GOT3 (cell line): ENCODE data around the gene CRYBG3.
"Not testable (repeated sequence)": the region's sequence is repeated elsewhere in the genome, so short reads cannot be mapped to it uniquely, and the experiment has no call there.

ENCODE experiments used
- DNase-seq: peaks from one replicate; lab custom pipeline; 2025; ENCODE audit warnings: mixed read lengths; lab: John Stamatoyannopoulos, UW

CRYBG3 gene

DNA sequence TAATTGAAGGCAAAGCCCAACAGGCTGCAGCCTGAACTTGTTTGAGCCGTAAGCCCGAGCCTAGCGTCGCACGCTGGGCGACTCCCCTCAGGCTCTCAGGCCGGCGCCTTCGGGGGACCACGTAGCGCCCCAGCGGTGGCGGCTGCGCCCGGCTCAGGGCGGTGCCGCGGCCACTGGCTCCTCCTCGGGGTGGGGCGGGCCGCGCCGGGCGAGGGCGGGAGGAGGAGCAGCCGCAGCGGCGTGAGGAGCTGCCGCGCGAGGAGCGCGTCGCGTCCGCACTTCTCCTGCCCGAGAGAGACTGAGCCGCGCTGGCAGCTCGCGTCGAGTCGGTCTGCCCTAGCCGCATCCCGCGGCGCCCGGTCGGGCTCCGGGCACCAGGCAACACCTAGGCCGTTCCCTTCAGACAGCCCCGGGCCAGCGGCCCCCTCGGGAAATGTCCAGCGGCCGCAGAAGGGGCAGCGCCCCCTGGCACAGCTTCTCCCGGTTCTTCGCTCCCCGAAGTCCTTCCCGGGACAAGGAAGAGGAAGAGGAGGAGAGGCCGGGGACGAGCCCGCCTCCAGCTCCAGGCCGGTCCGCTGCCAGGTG, at the start of gene CRYBG3:
Gene CRYBG3 (plus strand): TSS at position 238 of the 585 bp plus-strand sequence. CDS start 196 bp downstream, at position 434.
- peak; percentile 60 for DNase-seq

DNA sequence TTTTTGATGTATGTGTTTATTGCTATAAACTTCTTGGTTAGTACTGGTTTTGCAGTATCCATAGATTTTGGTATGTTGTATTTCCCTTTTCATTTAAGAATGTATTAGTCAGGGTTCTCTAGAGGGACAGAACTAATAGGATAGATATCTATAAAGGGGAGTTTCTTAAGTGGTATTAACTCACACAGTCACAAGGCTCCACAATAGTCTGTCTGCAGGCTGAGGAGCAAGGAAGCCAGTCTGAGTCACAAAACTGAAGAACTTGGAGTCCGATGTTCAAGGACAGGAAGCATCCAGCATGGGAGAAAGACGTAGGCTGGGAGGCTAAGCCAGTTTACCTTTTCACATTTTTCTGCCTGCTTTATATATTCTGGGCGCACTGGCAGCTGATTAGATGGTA, 48.9 kb upstream of the CRYBG3 start:
- no peak for DNase-seq

DNA sequence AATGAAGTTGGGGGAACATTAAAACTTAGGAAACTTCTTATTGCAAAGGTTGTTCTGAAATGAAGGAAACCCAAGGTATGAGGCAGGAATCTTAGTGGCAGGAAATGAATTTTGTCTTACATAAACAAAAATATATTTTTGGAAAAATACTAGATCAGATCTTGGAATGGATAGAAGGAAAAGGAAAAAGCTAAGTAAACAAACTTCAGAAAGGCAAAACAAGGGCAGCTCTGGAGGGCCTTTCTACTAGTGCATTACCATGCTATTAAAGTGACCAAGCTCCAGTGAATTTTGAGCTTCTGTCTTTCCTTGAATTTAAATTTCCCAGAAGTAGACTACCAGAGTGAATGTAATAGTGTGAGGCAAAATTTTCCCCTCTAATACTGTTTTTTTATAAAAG, 43.7 kb upstream of the CRYBG3 start:
- no peak for DNase-seq

DNA sequence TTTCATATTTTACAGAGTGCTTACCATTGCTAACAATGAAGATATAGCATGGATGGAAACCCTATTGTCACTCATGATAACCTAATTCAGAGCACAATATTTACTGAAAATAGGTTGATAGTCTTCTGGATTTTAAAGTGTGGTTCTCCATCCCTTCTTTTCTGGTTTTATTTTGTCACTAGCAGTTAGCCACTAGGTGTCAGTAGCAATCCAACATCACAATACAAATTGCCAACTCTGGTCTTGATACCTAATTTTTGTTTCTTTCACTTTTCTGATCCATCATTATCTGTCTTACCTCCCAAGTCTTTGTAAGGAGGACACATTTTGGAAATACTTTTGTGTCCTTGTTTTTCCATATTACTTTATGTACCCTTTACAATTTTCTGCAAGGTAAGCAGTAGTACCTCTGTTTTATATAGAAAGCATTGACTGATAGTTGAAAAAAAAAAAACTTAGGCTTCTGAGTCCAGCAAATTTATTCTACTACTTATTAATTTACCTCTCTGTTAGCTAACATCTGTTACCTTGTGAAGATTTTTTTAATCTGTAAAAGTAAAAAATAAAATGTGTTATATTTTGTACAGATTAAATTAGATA, 28.3 kb upstream of the CRYBG3 start:
- no peak for DNase-seq

DNA sequence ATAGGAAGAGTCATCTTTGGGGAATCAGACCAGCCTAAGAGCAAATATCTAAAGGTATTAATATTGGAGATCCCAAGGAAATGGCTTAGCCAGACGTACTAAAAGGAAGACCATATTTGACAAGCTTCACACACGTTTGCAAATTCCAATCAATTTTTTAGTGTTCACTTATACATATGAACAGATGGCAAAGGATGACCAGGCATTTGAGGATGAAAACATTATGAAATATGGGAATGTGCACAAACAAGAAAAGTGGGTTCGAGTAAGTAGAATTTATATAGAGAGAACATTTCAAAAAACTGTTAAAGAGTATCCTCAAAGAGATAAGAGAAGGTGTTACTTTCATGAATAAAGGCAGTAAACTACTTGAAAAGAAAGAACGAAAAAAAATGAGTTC, 25.9 kb upstream of the CRYBG3 start:
- no peak for DNase-seq

DNA sequence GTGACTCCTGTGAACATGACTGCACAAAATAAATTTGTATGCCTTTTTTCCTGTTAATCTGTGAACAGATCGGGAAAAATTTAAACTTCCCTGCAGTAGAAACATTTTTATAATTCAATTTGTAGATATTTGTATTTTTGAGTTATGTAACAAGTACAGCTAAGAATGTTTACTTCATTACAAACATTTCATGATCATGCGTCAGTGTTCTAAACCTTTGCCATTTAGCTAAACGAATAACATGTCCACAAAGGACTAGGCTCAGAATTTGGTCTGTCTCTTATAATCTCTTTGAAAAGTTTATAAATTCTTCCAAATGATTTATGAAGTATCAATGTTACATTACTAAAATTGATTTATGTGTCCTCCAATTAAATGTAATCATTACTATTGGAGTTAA, 17.3 kb upstream of the CRYBG3 start:
- no peak for DNase-seq

DNA sequence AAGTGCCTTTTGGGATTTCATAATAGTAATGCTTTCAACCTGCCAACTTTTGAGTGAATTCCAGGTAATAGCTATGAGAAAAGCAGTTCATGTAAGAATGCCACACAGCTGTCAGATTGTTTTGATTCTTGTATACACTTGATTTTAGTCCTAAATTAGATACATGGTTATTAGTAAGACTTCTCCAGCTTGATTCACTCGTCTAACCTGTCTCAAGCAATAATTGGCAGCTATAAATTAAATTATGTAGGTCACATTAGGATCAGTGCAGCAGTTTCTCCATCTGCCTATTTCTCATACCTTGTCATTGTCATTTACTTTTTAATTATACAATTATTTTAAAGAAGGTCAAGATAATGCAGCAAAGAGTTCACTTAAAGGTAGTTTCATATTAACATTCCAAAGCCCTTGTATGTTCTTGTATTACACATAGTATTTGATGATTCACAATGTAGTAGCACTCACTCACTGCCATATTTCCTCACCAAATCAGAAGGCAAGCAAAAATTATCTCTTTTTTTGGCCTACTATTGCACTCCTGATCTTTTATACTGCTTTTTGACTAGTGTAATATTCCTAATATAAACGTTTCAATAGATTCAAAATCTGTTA, 10.9 kb upstream of the CRYBG3 start:
- DNase-seq = no peak

DNA sequence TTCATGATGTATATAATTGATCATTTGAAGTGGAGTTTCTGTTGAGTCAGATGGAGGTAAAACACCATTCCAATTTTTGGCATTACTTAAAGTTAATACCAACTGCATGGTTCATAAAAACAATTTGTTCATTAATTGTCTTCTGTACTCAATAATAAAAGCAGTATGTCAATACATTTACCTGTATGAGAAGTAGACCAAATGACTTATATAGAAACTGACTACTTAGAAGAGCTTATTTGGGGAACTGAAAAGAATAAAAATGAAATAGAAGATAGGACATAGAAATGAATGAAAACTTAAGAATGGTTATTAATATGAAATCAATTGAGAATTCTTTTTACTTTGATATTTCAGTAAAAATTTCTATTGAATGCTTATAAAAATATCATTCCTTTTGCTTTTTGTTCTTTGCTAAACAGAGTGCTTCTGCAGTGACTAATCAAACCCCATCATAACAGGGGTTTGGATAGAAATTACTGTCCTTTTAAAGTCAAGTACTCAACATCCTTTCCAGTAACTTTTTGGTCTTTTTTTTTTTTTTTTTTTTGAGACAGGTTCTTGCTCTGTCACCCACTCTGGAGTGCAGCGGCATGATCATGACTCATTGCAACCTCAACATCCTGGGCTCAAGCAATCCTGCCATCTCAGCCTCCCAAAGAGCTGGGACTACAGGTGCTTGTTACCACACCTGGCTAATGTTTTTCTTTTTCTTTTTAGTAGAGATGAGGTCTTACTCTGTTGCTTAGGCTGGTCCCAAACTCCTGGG, 6.5 kb upstream of the CRYBG3 start:
- no peak for DNase-seq

DNA sequence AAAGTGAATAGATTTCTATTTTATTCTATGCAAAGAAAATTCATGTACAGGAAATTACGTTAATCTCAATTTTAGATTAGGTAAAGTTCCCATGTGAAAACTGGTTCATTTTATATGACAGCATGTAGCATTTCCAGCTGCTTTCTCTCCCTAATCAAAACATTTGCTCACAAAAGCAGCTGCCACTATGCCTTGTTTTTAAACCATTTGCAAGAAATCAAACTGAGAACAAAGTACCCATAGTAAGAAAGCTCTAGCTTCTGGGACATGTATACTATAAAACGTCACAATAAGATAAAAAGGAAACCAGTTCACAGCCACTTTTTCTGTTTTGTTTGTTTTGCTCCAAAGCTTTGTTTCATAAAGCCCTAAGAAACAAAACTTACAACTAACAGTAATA, 5.0 kb upstream of the CRYBG3 start:
- DNase-seq = no peak

DNA sequence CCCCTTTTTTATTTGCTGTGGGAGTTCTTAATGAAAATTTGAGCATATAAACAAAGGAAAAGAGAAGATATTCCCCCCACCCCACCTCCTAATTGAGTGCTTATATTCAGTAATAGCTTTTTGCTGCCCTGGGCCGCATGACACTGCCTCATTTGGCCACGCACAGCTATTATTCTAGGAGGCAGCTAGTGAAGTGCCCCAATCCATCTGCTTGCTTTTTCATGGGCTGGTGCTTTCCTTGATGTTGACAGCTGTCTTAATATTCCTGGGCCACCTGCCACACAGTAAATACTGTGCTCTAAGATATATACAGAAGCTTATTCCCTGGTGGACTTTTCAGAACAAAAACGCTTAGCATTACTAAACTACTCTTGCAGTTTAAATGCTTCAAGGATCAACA, 3.8 kb upstream of the CRYBG3 start:
- no peak for DNase-seq

DNA sequence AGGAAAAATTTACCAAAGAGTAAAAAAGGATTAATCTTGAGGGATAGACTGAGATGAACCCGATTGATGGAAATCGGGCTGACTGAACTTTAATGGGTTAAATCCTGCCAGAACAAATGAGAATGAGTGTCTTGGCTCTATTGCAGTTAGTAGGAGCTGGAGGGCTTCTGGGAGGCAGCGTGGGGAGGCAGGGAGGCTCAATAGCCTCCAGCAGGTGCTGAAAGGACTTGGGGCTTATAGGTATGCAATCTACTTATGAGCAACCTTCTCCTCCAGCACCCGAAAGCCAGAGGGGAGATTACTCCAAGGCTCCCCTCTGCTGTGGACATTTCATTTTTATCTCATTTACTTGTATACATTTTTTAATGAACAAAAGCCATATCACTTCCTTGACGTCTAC, 1.0 kb upstream of the CRYBG3 start:
- DNase-seq = no peak

DNA sequence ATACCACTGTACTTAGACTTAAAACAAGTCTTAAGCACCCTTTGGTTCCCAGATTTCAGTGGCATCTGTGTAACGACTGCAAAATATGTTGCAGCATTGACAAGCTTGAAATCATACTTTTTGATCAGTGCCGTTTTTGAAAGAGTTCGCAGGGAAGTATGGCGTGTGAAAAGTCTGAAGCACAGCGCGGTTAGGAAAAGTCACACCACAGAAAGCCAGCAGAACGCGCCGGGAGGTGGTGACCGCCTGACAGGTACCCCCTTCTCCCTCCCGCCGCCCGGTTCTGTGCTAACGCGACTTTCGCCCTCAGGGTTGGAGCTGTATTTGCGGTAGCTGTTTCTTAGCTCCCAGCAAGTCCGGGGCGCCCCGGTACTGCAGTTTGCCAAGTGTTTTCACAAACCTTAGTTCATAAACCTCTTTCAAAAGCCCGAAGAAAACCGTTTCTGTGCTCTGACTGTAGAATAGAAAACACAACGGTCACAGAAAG, 481 bp upstream of the CRYBG3 start:
- peak; percentile 60 for DNase-seq

DNA sequence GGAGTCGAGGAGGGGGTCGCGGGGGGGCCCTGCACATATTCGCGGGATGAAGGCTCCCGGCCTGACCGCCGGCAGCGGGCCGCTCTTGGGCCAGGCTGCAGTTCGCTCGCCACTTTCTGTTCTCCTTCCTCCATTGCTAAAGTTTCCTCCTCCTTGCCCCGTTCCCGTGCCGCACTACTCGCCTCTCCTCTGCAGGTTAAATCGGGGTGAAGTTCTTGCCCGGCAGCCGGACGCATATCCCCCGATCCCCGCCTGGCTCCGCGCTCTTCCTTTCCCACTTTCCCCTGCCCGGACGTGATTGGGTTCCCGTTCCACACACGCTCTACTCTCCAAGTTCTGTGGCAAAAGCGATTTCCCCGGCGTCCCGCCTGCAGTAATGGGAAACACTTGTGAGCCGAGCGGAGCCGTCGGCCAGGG, 556 bp downstream of the CRYBG3 start:
- DNase-seq = no peak

DNA sequence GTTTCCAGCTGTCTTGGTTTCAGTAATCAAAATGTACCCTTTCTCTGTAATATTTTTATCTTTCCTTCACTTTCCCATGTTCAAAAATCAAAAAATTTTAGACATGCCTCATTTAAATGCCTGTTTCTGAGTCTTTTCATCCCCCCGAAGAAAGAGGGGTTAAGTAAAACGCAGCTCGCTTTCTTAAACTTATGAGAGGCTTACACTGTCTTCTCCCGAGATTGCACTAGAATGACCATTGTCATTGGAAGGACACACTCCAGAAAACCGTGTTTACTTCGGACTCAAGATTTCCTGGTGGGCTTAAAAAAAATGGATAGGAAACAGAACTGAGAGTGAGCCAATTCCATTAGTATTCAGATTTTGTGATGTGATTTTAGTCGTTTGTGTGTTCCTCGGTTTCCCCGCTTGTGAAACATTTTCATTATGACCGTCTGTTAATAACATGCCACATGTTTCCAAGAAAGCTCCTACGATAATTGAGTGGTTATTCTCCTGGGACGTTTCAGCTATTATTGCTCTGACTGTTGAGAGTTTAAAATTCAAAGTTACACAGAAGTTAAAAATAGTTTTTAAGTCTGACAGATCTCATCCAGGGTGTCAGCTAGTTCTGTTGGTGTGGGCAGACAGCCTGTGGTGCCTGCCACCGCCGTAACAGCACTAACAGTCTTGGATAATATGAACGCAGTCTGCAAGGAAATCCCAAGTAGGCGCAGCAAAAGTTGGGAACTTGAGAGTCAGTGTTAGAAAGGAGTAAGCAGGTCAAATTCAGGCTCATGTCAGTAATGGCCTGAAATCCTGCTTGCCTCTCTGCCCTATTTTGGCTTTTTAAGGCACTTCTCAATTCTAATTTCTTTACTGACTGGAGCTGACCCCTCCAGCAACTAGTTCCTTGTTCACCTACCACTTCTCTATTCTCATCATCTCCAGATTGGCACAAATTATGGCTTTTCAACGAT, 1.5 kb downstream of the CRYBG3 start:
- DNase-seq = no peak

DNA sequence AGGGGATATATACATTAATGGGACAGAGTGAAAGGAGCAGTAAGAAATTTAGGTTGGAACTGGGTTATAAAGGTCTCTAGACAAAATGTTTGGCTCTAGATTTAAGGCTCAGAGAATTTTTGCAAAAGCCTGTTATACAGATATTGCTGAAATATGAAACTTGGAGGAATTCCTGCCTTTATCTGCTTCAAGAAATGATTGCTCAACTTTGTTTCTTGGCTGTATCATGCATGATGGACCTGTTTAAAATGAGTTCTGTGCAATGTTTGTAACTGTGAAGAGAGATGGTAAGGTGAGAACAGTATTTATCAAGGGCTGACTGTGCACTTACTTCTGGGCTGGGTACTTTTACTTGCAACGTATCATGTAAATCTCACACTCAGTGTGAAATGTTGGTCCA, 3.3 kb downstream of the CRYBG3 start:
- no peak for DNase-seq

DNA sequence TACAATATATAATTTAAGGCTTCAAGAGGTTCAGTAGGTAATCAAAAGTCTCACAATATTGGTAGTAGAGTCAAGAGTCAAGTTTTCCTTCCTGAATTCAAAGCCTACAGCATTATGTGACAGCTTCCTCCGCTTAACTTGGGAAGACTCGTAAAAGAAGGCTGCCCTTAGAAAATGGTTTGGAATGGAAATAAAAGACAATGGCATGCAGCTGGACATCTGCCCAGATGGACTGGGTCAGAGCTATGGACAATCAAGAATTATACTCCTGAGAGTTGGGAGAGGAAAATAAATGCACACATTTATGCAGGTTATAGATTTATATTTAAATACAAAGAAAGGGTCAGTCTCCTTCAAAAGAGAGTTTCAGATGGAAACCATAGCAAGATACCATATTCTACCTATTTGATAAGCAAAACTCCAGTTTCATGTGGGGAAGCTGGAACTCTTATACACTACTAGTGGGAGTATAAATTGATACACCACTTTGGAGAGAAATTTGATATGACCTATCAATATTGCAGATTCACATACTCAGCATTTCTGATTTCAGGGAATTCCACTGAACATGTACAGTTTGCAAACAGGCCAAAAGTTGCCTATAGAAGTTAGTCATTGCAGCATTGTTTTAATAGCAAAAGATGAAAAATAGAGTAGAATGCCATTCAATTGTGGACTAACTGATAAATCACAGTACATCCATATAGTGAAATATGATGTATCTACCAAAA, 6.1 kb downstream of the CRYBG3 start:
- no peak for DNase-seq

DNA sequence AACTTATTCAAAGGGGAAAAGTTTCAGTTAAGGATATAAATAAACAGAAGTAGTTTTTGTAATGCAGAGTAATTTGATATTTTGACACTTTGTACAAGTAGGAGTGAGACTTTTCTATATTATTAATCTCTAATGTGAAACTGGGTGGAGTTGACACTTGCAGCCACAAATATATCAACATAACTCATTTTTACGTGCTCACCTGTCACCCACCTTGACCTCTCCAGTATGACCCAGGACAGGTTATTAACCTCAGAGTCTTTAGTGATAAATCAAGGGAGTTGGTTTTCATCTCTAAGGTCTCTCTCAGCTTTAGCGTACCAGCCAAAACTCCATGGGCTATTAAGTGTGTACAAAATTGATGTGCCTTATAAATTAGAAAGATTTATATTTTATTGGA, 7.4 kb downstream of the CRYBG3 start:
- DNase-seq = no peak

DNA sequence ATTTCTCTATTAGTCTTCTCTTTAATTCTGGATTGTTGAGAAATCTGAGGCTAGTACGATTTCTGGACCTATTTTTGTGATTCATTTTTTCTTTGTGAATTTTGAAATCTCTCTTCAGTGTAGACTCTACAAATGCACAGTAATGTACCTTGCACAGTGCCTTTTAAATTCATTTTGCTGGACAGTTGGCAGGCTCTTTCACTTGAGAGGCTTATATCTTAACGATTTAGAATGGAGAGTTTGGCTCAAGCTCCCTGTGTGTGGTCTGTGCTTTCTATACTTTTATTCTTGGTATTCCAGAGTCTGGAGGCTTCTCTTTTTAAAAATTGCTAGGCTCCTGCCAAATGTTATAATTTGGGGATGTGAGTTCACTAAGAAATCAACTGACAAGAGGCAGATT, 8.8 kb downstream of the CRYBG3 start:
- DNase-seq = no peak

DNA sequence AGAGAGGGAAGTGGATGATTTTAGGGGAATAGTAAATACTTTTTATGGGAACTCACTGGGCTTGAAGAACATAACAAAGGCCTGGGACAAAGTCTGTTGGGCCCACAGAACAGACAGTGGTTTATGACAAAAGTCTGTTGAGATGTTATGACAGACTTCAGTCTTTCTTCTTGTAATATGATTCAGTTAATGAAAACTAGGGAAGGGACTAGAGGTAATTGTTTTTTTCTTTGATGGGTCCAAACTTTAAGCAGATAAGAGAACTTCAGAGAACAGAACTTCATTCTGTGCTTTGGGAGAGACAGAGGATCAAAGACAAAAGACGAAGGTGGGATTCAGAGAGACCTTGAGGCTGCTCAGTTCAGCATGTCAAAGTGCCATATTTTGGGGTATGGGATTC, 9.3 kb downstream of the CRYBG3 start:
- no peak for DNase-seq

DNA sequence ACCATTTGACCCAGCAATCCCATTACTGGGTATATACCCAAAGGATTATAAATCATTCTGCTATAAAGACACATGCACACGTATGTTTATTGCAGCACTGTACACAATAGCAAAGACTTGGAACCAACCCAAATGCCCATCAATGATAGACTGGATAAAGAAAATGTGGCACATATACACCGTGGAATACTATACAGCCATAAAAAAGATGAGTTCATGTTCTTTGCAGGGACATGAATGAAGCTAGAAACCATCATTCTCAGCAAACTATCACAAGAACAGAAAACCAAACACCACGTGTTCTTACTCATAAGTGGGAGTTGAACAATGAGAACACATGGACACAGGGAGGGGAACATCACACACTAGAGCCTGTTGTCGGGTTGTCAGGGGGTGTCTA, 11.4 kb downstream of the CRYBG3 start:
- DNase-seq = not testable (repeated sequence)

DNA sequence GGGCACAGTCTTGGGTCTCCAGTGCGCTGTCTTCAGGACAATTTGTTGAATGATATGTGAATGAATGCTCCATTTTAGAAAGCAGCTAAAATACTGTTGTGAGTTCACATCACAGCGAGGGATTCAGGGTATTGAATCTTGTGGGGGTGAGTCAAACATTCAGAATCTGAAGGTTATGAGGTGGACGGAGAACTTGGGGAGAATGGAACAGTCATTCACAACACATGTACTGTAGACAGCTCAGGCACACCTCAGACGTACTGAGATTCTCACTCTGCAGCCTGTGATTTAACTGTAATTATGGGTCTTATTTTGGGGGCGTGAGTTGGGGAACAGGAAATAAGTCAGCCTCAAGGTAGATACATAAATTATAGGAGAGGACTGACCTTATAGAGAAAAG, 13.9 kb downstream of the CRYBG3 start:
- no peak for DNase-seq
